Left renal pelvis (tissue), 4 donors: ENCODE data around the gene AP5B1. TPM values are rescaled to one million over a fixed set of nuclear protein-coding genes. Genes with fewer than 3 reads are reported as not detected.

ENCODE experiments used
- DNase-seq, 4 donors: peaks; one replicate each; pipeline ENCODE4 v3.0.0-alpha.2; 2013; ENCODE audit warnings: low read depth in 4 of 4, low spot score in 3 of 4
- polyA plus RNA-seq, 4 donors: library from polyadenylated mRNA; unstranded; fragments of 120-200 nt; gene quantifications; one replicate each; pipeline ENCODE4 v1.2.1, GENCODE V29; 2013; ENCODE audit not compliant: insufficient read length in 4 of 4

AP5B1 gene
- polyA plus RNA-seq, 4 donors = 2.7 to 9.7 (median 6.0) TPM

GRCh38 chr11:65787649-65788622 lies 7.2 kb upstream of the AP5B1 start:
- no peak for DNase-seq

- no peak for DNase-seq
Measured at GRCh38 chr11:65786786-65787636, 6.2 kb upstream of the AP5B1 start, which contains the start of gene OVOL1. Gene OVOL1 (plus strand): TSS chr11:65787063. CDS start chr11:65787374, 311 bp downstream.

DNA sequence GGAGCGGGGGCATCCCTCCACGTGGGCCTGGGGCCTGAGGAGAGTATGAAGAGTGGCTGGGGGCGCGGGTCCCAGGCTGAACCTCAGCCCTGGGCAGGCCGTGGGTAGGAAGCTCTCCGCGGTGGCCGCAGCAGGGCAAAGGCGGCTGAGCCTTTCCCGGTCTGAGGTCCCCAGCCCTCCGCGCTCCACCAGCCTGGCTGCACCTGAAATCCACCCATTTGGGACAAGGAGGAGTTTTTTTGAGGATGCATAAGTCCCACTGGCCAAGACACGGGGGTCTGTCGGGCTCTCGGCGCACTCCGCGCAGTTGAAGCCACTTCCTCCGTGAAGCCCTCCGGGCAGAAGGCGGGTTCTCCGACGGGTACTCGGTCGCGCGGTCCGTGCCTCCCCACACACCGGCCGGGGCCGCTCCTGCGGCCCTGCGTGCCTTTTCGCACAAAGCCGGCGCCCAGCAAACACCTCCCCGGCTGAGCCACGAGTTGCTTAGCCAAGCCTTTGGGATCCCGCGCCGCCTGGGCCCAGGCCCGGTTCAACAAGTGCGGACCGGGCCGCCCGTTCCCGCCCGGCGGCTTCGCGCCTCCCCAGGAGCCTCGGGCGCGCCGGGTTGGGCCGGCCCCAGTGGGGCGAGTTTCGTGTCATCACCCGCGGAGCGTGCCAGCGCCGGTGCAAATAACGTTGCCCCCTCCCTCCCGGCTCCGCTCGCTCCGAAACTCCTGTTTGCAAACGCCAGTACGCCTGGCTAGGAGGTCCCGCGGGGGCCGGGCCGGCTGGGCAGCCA lies 5.4 kb upstream of the AP5B1 start:
- DNase-seq = no peak

DNA sequence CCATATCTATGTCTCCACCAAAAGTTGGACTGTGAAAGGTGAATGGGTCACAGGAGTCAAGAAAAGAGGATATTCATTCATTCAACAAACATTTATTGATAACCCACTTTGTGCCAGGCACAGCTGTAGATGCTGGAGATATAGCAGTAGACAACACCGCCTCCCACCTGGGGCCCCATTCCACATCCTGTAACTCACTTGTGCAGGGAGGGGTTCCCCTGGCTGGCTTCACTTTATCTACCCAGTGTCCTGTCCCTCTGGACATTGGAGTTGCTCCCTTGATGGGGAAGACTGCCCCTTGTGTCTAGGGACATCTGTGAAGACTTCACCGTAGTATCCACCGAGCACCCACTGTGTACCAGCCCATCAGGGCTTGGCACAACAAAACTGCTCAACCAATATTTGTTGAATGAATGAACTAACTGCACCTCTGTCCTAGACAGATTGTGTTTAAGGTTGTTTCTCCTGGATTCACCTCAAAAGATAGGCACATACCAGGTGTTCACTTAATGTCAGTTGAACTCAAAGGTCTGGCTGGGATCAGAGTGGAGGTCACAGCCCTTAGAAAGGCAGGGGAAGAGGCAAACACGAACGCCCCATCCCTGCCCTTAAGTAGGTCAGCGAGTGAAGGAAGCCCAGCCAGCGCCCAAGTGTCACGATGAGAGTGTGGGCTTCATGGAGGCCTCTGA lies 4.7 kb upstream of the AP5B1 start:
- DNase-seq = no peak

DNA sequence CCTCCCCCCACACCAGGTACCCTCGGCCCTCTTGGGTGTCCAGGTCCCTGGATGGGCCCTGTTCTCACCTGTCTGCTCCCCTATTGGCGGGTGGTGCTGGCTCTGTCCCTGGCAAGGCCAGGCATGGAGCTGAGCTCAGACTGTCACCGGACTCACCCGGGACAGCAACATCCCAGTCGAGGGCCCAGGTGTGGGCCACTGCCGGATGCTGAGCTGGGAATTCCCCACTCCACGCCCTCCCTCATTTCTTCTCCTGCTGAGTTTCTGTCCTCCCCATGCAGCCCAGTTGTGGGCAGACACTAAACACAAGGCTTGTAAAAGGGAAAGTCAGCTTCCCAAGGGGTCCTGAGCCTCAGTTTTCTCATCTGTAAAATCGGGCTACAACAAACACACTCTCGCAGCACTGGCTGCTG lies 2.0 kb upstream of the AP5B1 start:
- DNase-seq = no peak

GRCh38 chr11:65781962-65782815 lies 1.4 kb upstream of the AP5B1 start:
- DNase-seq = no peak

GRCh38 chr11:65781152-65781961 lies 581 bp upstream of the AP5B1 start:
- no peak for DNase-seq

- no peak for DNase-seq
Measured at GRCh38 chr11:65779919-65780769, 632 bp downstream of the AP5B1 start.

- no peak for DNase-seq
Measured at GRCh38 chr11:65779669-65779918, 1.2 kb downstream of the AP5B1 start.

- no peak for DNase-seq
Measured at GRCh38 chr11:65778901-65779668, 1.7 kb downstream of the AP5B1 start.

GRCh38 chr11:65778431-65778900 lies 2.3 kb downstream of the AP5B1 start:
- DNase-seq = no peak

DNA sequence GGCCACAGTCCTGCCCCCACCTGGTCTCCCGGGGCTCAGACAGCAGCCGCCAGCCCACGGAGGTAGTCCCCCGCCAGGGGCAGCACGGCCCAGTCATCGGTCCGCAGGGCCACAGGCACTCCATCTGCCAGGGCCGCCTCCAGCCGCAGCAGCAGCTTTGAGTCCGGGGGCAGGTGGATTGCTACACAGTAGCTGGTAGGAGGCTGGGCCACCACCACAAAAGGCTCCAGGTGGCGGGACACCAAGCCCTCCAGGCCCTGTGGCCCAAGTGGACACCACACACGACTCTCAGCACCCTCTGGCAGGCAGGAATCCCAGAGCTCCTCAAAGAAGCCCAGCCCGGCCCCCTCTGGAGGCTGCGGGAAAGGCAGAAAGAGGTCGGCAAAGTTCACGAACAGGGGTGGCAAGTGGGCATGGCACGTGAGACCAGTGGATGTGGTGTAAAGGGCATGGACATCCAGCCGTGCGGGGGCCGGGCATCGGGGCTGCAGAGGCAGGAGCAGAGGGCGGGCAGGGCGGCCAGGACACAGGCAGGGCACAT lies 2.9 kb downstream of the AP5B1 start:
- DNase-seq = no peak

DNA sequence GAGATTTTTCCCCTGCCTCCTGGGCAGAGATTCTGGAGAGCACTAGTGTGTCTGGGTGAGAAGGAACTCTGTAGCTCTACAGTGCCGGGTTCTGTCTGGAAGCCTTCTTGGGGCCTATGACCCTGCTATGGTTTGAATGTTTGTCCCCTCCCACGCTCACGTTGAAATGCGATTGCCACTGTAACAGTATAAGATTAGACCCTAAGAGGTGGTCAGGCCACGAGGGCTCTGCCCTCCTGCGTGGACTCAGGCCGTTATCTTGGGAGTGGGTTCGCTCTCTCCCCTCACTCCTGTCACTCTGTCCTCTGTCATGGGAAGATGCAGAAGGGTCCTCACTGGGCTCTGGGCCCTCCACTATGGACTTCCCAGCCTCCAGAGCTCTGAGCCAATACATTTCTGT lies 3.5 kb downstream of the AP5B1 start:
- no peak for DNase-seq

- DNase-seq = no peak
Measured at GRCh38 chr11:65776710-65777141, 4.0 kb downstream of the AP5B1 start.

DNA sequence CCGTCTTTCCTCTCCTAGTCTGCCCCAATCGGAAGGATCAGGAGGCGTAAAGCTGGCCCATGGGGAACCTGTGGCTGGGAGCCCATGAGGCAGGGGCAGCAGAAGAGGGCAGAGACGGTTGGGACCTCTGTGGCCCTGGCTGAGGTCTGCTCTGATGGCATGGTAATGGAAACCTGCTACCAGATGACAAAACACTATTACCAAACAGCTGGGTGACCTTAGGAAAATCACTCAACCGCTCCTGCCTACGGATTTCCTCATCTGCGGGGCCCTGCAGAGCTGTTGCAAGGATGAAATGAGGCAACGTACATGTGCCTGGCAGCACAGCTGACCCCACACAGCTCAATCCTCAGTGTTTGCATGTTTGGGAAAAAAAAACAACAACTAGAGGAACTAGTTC lies 4.6 kb downstream of the AP5B1 start:
- no peak for DNase-seq

GRCh38 chr11:65774525-65775306 lies 6.1 kb downstream of the AP5B1 start:
- DNase-seq = no peak
